T1000 (cell line): ENCODE data around the gene SORCS2.
A peak's percentile ranks its signal among the peaks of the same experiment; 100 is the strongest.

Source experiments
- DNase-seq: peaks from one replicate; lab custom pipeline; 2025; ENCODE audit warnings: mixed read lengths; lab: John Stamatoyannopoulos, UW

SORCS2 gene

DNA sequence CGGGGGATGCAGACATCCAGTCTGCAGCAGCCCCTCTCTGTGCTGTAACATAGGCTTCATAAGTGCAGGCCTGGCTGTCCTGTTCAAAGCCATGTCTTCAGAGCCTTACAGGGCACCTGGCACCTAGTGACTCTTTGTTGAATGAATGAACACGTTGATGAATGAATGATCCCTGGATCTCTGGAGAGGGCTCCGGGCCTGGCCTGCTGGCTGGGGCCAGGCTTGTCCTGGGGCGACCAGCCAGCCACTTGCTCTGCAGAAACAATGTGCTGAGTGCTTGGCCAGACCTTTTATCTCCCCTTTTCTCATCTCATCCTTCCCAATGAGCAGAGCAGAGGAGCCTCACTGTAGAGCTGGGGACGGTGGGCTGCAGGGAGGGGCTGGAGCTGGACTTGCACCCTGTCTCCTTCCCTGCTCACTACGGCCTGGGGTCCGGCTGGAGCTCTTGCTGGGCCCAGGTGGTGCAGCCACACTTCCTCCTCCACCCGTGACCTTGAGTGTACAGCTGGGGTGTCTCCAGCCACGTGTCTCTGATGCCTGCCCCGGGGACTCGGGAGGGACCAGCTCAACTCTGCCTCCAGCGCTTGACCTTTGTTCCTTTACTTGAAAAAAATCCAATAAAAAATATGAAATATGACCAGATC lies 164.5 kb downstream of the SORCS2 start:
- no peak for DNase-seq

GRCh38 chr4:7357323-7357722 lies 165.0 kb downstream of the SORCS2 start:
- DNase-seq: no peak

DNA sequence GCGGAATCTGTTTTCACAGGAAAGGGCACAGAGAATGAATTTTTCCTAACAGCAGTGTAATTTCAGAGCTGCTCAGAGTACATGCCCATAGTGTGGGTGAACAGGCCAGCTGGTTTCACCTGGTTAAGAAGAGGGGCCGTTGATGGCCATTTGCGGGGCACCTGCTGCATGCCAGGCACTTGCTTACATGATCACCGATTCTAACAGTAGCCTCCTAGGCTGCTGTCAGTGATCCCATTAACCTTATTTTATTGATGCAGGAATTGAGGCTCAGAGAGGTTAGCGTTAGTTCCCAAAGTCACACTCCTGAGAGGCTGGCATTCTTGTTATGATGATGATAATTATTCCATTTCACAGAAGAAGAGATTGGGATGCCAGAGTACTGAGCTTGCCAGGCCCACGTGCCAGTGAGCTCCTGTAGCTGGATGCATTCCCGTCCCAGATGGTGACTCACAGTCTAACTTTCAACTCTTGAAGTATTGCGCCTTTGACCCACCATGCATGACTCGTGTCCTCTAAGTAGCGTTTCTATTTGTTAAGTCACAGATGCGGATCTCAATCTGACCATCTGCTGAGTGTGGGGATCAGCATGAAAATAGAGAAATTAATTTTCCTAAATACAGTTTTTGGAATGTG lies 165.9 kb downstream of the SORCS2 start:
- peak; percentile 46 for DNase-seq

- no peak for DNase-seq
Observed at GRCh38 chr4:7359400-7360062, 167.2 kb downstream of the SORCS2 start.

DNA sequence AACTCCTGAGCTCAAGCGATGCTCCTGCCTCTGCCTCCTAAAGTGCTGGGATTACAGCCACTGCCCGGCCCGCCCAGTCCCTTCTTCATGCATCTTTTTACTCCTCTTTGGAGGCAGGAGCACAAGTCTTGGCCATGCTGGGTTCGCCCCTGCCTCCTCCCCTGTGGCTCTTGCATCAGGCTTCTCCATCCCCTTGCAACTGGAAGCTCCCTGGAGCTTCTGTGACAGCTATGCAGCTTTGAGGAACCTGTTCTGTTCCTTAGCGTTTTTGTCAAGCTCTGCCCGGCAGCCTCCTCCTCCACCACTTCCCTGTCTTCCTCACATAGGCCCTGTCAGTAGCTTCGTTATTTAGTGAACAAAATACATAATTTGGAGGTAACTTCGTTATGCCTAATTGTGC lies 168.5 kb downstream of the SORCS2 start:
- DNase-seq: no peak

DNA sequence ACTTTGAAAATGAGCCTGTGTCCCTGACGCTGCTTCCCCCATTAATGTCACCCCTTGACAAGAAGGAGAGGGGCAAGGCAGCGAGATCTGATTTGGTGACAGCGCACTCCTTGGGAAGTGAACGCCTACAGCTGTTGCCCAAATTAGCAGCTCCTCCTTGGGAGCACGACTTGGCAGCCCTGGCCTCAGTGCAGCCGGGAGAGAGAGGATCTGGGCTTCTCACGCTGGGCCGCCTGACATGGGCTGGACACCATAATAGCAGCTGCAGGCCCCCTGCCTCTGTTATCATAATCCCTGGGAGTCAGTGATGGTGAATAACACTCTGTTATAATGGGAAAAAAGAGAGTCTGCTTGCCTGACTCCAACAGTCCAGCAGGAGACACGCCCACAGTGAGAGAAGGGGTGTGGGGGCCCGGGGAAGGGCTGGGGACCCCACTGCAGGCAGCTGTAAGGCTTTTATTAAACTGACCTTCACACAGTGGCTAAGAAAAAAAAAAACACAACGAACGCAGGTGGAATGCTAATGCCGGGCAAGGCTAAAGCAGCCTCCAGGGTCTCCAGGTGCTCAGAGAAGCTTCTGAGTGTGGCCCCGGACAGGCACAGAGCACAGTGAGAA lies 169.1 kb downstream of the SORCS2 start:
- no peak for DNase-seq

DNA sequence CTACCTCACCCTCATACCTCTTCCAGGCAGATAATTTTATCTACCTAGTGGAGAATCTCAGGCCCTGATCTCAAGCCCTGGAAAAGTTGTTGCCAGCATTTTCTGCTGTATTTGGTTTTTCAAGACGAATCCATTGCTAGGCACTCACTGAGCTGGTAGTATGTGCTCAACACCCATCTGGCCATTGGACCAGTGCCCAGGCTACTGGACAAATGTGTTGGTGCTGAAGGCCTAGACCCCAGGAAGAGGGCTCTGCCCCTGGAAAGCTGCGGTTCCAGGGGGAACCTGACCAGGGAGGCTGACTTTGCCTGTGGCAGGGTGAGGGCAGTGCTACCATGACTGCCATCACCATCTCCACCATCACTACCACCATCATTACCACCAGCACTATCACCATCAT lies 170.0 kb downstream of the SORCS2 start:
- DNase-seq: no peak

DNA sequence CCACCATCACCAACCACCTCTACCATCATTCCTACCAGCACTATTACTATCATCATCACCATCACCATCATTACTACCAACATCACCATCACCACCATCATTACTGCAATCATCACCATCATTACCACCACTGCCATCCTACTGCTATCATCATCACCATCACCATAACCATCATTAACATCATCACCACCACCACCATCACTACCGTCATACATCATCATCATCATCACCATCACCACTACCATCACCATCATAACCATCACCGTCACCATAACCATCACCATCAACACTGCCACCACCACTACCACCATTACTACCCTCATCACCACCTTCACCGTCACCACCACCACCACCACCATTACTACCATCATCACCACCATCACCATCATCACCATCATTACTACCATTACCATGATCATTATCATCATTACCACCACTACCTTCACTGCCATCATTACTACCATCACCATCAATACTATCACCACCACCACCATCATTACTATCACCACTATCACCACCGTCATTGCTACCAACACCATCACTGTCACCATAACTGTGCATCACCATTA lies 170.6 kb downstream of the SORCS2 start:
- DNase-seq: no peak

DNA sequence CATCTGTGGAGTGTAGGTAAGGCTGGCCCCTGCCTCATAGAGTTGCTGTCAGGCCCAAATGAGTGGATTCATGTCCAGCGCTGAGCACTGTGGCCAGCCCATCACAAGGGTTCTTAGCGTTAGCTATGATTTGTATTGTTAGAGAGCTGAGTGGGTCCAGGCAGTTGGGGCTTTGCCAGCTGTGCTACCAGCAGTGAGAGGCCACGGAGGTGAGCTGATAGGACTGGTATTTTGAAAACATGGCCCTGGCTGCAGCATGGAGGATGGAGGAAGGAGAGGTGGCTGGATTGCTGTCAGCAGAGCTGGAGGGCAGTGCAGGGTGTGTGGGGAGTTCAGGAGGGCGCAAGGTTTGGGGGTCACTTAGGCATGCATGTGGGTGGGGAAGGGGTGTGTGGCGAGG lies 172.6 kb downstream of the SORCS2 start:
- no peak for DNase-seq

GRCh38 chr4:7365462-7366179 lies 173.3 kb downstream of the SORCS2 start:
- no peak for DNase-seq

DNA sequence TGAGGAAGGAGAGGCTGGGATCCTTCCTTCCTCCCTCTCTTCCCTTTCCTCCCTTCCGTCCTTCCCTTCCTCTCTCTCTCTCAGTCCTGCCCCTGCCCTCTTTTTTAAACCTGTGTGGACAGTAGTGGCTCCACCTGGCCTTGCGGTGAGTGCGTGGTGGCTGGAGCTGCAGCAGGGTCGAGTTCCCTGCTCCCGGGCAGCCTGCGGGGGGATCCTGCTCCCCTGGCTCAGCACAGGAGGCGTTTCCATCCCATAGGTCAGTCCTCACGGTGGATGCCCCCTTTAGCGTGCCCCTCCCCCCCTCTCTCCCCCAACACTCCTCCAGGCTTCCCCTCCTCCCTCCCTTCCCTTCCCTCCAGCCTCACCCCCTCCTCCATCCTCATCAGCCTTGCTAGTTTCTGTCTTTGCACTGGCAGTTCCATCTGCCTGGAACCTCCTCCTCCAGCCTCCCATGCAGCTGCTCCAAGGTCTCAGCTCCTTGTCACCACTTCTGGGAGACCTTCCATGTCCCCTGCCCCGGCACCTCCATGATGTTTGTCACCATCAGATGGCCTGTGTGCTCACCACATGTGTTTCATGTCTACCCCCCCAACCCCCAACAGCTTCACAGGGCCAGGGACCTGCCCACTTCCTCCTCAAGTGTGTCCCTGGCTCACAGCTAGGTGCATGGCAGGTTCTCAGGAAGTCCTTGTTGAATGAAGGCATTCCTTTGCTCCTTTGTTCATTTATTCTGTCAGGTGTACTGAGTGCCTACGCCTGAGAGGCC lies 174.0 kb downstream of the SORCS2 start:
- DNase-seq: no peak

DNA sequence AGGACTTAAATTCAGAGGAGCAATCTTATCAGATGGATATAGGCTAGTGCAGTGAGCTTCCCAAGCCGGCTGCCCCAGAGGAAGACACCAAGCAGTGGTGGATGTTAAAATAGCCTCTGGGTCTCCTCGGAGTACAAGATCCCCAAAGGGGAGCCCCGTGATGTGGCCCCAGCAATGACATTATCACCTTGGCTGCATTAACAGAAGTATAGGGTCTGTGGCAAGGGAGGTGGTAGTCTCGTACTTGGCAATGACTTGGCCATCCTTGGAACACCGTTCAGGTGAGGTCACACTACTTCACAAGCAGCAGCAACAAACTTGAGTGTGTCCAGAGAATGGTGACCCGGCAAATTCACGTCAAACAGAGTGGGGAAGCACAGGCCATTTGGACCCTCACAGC lies 174.6 kb downstream of the SORCS2 start:
- no peak for DNase-seq

- no peak for DNase-seq
Observed at GRCh38 chr4:7367406-7367805, 175.1 kb downstream of the SORCS2 start.

GRCh38 chr4:7367864-7368277 lies 175.5 kb downstream of the SORCS2 start:
- no peak for DNase-seq

DNA sequence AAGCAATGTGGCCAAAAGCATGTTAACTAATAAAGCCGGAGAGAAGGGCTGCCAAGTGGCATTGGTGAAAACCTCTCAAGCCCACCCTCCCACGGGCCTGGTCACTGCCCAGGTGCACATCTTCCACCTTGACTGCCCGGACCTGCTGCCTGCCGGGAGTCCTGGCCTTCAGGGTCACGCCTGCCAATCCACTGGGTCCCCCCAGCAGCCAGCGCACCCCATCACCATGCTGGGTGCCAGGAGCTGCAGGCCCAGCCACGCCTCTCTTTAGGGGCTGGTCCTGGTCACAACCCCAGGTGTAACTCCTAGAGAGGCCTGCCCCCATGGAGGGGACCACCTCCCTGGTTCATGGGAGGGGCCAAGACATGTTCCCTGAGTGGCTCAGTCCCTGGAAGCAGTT lies 176.0 kb downstream of the SORCS2 start:
- DNase-seq: no peak

- DNase-seq: no peak
Observed at GRCh38 chr4:7369511-7369910, 177.2 kb downstream of the SORCS2 start.

- no peak for DNase-seq
Observed at GRCh38 chr4:7370038-7370437, 177.7 kb downstream of the SORCS2 start.

DNA sequence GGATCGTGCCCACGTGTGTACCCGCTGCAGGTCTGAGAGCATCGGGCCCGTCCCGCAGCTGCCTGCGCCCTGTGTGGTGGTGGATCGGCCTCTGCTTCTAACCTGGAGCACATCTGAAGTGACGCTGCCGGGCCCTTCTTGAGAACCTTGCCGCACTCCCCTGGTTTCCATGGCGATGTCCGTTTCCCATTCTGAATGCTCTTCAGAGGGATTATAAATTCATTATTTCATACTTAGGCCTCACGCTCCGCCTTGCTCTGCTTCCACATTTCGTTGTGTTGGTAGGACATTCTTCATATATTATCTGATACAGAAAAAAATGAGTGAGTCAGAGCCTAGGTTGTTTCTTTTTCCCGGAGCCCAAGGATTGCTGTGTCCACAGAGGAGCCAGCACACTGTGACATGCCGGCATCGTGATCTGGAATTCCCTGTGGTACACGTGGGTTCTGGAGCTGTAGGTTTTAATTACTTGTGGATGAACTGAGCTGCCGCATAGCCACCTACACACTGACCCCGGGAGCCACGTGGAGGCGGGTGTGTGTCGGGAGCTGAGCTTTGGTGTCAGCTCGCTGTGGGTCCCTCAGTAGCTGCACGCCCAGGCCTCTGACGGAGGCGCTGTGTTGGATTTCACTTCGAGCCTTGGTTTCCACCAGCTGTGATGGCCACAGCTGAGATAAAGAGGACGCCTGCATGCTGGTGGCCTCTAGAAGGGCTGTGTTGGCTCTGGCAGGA lies 179.0 kb downstream of the SORCS2 start:
- DNase-seq: no peak

DNA sequence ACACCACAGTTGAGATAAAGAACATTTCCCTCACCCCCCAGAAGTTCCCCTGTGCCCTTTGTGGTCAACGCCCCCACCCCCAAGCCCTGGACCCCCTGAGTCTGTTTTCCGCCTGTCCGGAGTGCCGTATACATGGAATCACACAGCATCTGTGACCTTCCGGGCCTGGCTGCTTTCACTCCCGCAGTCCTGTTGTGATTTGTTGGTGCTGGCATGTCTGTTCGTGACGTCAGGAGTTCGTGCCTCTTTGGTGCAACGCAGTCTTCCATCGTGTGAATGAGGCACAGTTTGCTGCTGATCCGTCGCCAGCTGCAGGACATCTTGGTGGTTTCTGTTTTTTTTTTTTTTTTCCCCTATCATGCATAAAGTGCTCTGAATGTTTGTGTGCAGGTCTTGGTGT lies 180.3 kb downstream of the SORCS2 start:
- DNase-seq: no peak

GRCh38 chr4:7374571-7374970 lies 182.2 kb downstream of the SORCS2 start:
- no peak for DNase-seq

DNA sequence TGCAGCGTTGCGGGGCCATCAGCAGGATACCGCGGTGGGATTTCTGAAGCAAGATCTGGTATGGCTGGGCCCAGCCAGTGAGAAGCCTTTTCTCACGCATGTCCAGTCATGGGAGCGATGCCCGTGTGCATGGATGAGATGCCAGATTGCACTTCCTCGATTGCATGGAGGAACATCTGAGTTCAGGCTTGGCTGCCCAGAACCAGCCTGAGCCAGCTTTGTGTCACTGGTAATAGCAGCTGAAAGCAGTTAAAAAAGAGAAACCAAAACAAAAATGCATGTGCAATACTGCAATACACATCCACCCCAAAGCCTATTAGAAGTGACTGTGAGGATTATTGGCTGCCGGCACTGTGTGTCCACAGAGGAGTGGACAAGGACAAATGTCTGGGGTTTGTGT lies 183.1 kb downstream of the SORCS2 start:
- no peak for DNase-seq
